Tibial artery (tissue), 4 donors: ENCODE data around the gene LUC7L3.
A peak's percentile ranks its signal among the peaks of the same experiment; 100 is the strongest.
"Not testable (repeated sequence)": the region's sequence is repeated elsewhere in the genome, so short reads cannot be mapped to it uniquely, and the experiment has no call there.

ENCODE experiments used
- DNase-seq, 2 donors: peaks; one replicate each; pipeline ENCODE4 v3.0.0-alpha.2; 2019
- H3K27ac ChIP-seq, 2 donors: fragments of 200-600 bp; sonication (generic) in 1 of 2; 1 replicate in 1 of 2; 2 replicates in 1 of 2; pipeline ENCODE4 v1.5.1; 2018 to 2019; ENCODE audit warnings: mild to moderate bottlenecking in 1 of 2
- H3K27me3 ChIP-seq, 2 donors: fragments of 200-600 bp; sonication (generic) in 1 of 2; one replicate each; pipeline versions ENCODE4 v1.5.1 to v1.6.0; 2016 to 2019
- H3K36me3 ChIP-seq, 3 donors: fragments of 200-600 bp; sonication (generic) in 2 of 3; one replicate each; pipeline ENCODE4 v1.5.1; 2016 to 2019; ENCODE audit warnings: mild to moderate bottlenecking in 2 of 3
- H3K4me1 ChIP-seq, 4 donors: fragments of 200-600 bp; sonication (generic) in 2 of 4; 1 replicate in 3 of 4; 2 replicates in 1 of 4; pipeline ENCODE4 v1.5.1; 2016 to 2019
- H3K4me3 ChIP-seq, 2 donors: fragments of 200-600 bp; sonication (generic) in 1 of 2; 1 replicate in 1 of 2; 2 replicates in 1 of 2; pipeline ENCODE4 v1.5.1; 2018 to 2019; ENCODE audit warnings: mild to moderate bottlenecking in 2 of 2
- H3K9me3 ChIP-seq, 3 donors: fragments of 200-600 bp; sonication (generic) in 1 of 3; one replicate each; pipeline ENCODE4 v1.5.1; 2016 to 2019
- intact Hi-C: fragments of 100-400 bp; cut with DNase I; formaldehyde crosslinking; loops from one replicate; pipeline ENCODE4 v1.15.0; 2023; ENCODE audit warnings: low total_unique reads
- TF ChIP-seq, protein P1 (sequence below), 2 experiments: fragments of 200-600 bp in 1 of 2; fragments of 450-650 bp in 1 of 2; IDR thresholded peaks; one replicate each; pipeline ENCODE4 v1.5.1; 2017 to 2019; ENCODE audit warnings: antibody characterized with exemption in 2 of 2, mild to moderate bottlenecking in 1 of 2, moderate library complexity in 1 of 2

The LUC7L3 gene

DNA sequence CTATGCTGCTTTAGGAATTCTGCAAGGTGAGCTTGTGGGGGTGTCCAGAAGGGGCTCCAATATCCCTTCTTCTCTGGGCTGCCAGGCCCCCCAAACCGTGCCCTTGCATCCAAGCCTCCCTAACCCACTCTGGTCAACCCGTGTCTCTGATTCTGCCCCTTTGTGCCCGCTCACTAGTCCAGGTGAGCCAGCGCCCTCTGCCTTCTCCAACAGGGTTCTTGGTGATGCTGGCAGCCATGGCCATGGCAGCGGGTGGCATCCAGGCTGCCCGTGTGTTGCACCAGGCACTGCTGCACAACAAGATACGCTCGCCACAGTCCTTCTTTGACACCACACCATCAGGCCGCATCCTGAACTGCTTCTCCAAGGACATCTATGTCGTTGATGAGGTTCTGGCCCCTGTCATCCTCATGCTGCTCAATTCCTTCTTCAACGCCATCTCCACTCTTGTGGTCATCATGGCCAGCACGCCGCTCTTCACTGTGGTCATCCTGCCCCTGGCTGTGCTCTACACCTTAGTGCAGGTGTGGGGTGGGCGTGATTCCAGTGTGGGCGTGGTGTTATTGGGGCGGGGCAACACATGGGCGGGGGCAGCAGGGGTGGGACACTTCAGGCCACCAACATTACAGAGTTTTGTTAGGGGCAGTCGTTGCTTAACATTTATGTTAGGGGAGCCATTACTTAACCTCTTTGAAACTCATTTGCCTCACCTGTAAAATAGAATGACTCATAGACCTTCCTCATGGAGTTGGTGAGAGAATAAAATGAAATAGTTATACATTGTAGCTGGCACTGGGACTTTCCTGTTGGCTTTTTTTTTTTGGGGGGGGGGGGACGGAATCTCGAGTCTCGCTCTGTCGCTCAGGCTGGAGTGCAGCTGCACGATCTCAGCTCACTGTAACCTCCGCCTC lies 43.1 kb upstream of the LUC7L3 start:
- TF ChIP-seq, protein P1, sequence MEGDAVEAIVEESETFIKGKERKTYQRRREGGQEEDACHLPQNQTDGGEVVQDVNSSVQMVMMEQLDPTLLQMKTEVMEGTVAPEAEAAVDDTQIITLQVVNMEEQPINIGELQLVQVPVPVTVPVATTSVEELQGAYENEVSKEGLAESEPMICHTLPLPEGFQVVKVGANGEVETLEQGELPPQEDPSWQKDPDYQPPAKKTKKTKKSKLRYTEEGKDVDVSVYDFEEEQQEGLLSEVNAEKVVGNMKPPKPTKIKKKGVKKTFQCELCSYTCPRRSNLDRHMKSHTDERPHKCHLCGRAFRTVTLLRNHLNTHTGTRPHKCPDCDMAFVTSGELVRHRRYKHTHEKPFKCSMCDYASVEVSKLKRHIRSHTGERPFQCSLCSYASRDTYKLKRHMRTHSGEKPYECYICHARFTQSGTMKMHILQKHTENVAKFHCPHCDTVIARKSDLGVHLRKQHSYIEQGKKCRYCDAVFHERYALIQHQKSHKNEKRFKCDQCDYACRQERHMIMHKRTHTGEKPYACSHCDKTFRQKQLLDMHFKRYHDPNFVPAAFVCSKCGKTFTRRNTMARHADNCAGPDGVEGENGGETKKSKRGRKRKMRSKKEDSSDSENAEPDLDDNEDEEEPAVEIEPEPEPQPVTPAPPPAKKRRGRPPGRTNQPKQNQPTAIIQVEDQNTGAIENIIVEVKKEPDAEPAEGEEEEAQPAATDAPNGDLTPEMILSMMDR (IDR thresholded peaks at IDR 0.05), result no peak
- peaks cover 0 to 22% (median 0%) of the 10 kb centered on the region in 3 donors for H3K36me3 ChIP-seq
- no peak overlapping the region for H3K27ac ChIP-seq
- no peaks in the 10 kb centered on the region for H3K27me3 ChIP-seq
- peaks cover 0 to 5% (median 0%) of the 10 kb centered on the region in 4 donors for H3K4me1 ChIP-seq
- DNase-seq, result peak in 1 of 2 donors; percentile 31
- intact Hi-C loops, result no loop called here
- no peaks in the 10 kb centered on the region for H3K9me3 ChIP-seq
- no peak overlapping the region for H3K4me3 ChIP-seq

DNA sequence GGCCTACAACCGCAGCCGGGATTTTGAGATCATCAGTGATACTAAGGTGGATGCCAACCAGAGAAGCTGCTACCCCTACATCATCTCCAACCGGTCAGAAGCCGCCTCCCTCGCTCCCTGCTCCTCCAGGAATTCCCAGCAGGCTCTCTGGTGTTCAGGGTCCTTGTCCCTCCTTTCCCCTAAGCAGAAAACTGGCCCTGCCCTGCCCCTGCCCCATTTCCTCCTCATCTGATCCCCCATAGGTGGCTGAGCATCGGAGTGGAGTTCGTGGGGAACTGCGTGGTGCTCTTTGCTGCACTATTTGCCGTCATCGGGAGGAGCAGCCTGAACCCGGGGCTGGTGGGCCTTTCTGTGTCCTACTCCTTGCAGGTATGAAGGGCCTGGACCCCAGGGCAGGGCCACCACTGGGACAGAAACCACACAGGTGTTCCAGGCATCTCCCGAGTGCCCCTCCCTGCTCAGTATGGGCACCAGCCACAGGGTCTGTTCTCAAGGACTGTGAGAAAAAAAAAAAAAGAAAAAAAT lies 41.5 kb upstream of the LUC7L3 start:
- Histone ChIP-seq H3K4me3 (no peak overlapping the region), H3K36me3 (peaks cover 0 to 22% (median 0%) of the 10 kb centered on the region in 3 donors), H3K27me3 (no peaks in the 10 kb centered on the region), H3K27ac (no peak overlapping the region), H3K4me1 (peaks cover 0 to 11% (median 2%) of the 10 kb centered on the region in 4 donors), H3K9me3 (no peaks in the 10 kb centered on the region)
- peak in 1 of 2 donors; percentile 57 for DNase-seq
- intact Hi-C loops, result no loop called here
- TF ChIP-seq, protein P1 (IDR thresholded peaks at IDR 0.05), result no peak

DNA sequence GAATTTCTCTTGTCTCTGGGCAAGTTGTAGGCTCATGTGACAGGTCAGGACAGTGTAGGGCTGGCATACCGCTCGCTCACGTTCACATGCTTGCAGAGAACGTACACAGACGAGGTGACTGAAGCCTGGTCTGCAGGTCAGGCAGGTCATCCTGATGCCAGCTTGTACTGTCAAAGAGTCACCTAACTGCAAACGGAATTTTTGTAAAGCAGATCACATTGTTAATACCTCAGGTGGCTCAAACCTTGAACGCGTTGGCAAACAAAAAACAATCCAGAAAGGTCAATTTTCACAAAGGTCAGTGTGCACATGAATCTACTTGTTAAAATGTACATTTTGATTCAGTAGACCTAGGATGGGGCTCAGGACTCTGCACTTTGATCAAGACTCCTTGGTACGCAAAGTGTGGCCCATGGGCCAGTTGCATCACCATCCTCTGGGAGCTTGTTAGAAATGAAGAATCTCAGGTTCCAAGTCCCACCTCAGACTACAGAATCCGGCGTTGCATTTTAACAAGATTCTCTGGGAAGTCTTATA lies 40.3 kb upstream of the LUC7L3 start:
- TF ChIP-seq, protein P1 (IDR thresholded peaks at IDR 0.05), result no peak
- no peak overlapping the region for H3K27ac ChIP-seq
- intact Hi-C loops, result no loop called here
- peaks cover 0 to 22% (median 0%) of the 10 kb centered on the region in 3 donors for H3K36me3 ChIP-seq
- H3K9me3 ChIP-seq, result no peaks in the 10 kb centered on the region
- DNase-seq, result no peak
- peaks cover 0 to 11% (median 2%) of the 10 kb centered on the region in 4 donors for H3K4me1 ChIP-seq
- H3K4me3 ChIP-seq, result no peak overlapping the region
- H3K27me3 ChIP-seq, result no peaks in the 10 kb centered on the region

DNA sequence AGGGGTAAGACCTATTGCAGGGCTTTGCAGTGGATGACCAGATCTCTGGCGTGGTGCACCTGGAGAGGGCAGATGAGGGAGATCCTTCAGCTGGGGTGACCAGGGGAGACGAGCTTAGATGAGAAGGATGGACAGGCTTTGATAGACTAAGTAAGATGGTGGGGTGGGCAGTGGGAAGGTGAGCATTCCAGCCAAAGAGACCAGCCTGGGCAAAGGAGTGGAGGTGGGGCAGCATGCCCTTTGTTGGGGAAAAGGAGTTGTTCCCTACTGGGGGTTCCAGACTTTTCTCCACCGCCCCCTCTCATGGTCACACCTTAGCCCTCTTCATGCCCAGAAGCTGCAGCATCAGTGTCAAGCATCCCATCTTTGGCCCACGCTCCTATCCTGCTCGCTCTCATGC lies 39.3 kb upstream of the LUC7L3 start:
- no peak overlapping the region for H3K27ac ChIP-seq
- H3K27me3 ChIP-seq, result no peaks in the 10 kb centered on the region
- DNase-seq, result peak in 1 of 2 donors; percentile 39
- peaks cover 0 to 22% (median 0%) of the 10 kb centered on the region in 3 donors for H3K36me3 ChIP-seq
- intact Hi-C loops, result loop anchor here (10.0 kb wide), 2 partner anchors 45 to 195 kb away; partner anchors contain the start of gene ABCC3
- H3K4me1 ChIP-seq, result peaks cover 0 to 11% (median 2%) of the 10 kb centered on the region in 4 donors
- no peak overlapping the region for H3K4me3 ChIP-seq
- no peaks in the 10 kb centered on the region for H3K9me3 ChIP-seq
- TF ChIP-seq, protein P1 (IDR thresholded peaks at IDR 0.05), result no peak

DNA sequence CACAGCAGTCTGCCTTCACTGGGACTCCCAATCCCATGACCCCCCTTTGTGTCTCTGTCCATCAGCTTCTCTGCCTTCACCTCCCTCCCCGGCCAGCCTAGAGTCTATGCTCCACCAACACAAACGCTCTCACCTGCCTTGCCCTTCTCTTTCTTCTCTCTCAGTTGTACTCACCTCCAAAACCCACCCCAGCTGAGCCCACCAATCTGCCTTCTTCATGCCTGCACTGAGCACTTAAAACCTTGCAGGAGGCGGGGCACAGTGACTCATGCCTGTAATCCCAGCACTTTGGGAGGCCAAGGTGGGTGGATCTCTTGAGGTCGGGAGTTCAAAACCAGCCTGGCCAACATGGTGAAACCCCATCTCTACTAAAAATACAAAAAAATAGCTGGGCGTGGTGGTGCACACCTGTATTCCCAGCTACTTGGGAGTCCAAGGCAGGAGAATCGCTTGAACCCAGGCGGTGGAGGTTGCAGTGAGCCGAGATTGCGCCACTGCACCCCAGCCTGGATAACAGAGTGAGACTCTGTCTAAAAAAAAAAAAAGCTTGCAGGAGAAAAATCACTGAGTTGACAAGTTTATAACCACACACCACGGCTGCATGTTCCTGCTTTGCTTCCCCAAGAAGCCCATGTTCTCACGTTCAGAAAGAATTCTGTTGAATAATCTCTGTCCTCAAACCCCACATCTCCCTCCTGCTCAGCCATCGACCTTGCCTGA lies 38.7 kb upstream of the LUC7L3 start:
- not testable (repeated sequence) for H3K27me3 ChIP-seq
- intact Hi-C loops, result loop anchor here (10.0 kb wide), 2 partner anchors 46 to 196 kb away; partner anchors contain the start of gene ABCC3

More for the DNA sequence above, 38.7 kb upstream of the LUC7L3 start:
- peak in 1 of 2 donors; percentile 53 for DNase-seq
- H3K4me3 ChIP-seq, H3K27ac ChIP-seq, H3K9me3 ChIP-seq: not testable (repeated sequence)
- peaks cover 0 to 11% (median 2%) of the 10 kb centered on the region in 4 donors for H3K4me1 ChIP-seq
- peaks cover 0 to 17% (median 0%) of the 10 kb centered on the region in 3 donors for H3K36me3 ChIP-seq
